CD14-positive monocyte (primary cell): ENCODE results near the gene RANBP3. TPM values are rescaled to one million over a fixed set of nuclear protein-coding genes. Genes with fewer than 3 reads are reported as not detected.

Experiments used
- DNase-seq, 3 donors: peaks; one replicate each; pipeline ENCODE4 v3.0.0-alpha.2; 2011 to 2022
- H2AFZ ChIP-seq: 2 replicates; pipeline ENCODE4 v1.6.0; 2012; ENCODE audit warnings: mild to moderate bottlenecking, low read depth, low read length, inconsistent platforms; ENCODE audit not compliant: insufficient read depth, poor library complexity, severe bottlenecking
- H3K27ac ChIP-seq, 2 donors: 1 replicate in 1 of 2; 2 replicates in 1 of 2; pipeline ENCODE4 v1.5.1; 2012 to 2013; ENCODE audit warnings: low read length in 2 of 2, control low read depth in 1 of 2, inconsistent platforms in 1 of 2, low read depth in 1 of 2, mild to moderate bottlenecking in 1 of 2
- H3K27me3 ChIP-seq, 2 donors: one replicate each; pipeline versions ENCODE4 v1.6.0 to v1.6.1; 2011 to 2013; ENCODE audit warnings: low read length in 2 of 2; ENCODE audit not compliant: control insufficient read depth in 2 of 2, insufficient read depth in 2 of 2
- H3K36me3 ChIP-seq, 2 donors: replicated peaks in 1 of 2; 1 replicate in 1 of 2; 2 replicates in 1 of 2; pipeline versions ENCODE4 v1.5.1 to v1.6.1; 2012 to 2013; ENCODE audit warnings: low read length in 2 of 2, control low read depth in 1 of 2, inconsistent platforms in 1 of 2, mild to moderate bottlenecking in 1 of 2; ENCODE audit not compliant: insufficient read depth in 2 of 2, control insufficient read depth in 1 of 2
- H3K4me1 ChIP-seq, 2 donors: 1 replicate in 1 of 2; 2 replicates in 1 of 2; pipeline versions ENCODE4 v1.5.1 to v1.6.1; 2012 to 2013; ENCODE audit warnings: low read length in 2 of 2, control low read depth in 1 of 2, inconsistent platforms in 1 of 2, mild to moderate bottlenecking in 1 of 2, moderate library complexity in 1 of 2; ENCODE audit not compliant: insufficient read depth in 2 of 2, control insufficient read depth in 1 of 2
- H3K4me2 ChIP-seq: replicated peaks from 2 replicates; pipeline ENCODE3; 2012; ENCODE audit warnings: low read length, moderate library complexity, mild to moderate bottlenecking; ENCODE audit not compliant: poor library complexity, severe bottlenecking; ENCODE audit errors: extremely low read depth
- H3K4me3 ChIP-seq, 3 experiments: fragments of 200-600 bp in 1 of 3; sonication (generic) in 1 of 3; replicated peaks in 1 of 3; 1 replicate in 2 of 3; 2 replicates in 1 of 3; pipeline ENCODE4 v1.5.1; 2011 to 2013; ENCODE audit warnings: low read length in 3 of 3, mild to moderate bottlenecking in 3 of 3, control low read depth in 2 of 3, low read depth in 2 of 3, inconsistent platforms in 1 of 3, moderate library complexity in 1 of 3
- H3K79me2 ChIP-seq: 2 replicates; pipeline ENCODE4 v1.6.0; 2012; ENCODE audit warnings: mild to moderate bottlenecking, control low read depth, inconsistent platforms, low read length, moderate library complexity; ENCODE audit not compliant: insufficient read depth
- H3K9ac ChIP-seq: 2 replicates; pipeline ENCODE4 v1.6.0; 2017; ENCODE audit warnings: low read length, mild to moderate bottlenecking; ENCODE audit not compliant: insufficient read depth, poor library complexity, severe bottlenecking
- H3K9me3 ChIP-seq, 2 donors: replicated peaks in 1 of 2; 1 replicate in 1 of 2; 2 replicates in 1 of 2; pipeline versions ENCODE4 v1.5.1 to v1.6.1; 2012 to 2013; ENCODE audit warnings: low read length in 2 of 2, control low read depth in 1 of 2; ENCODE audit not compliant: control insufficient read depth in 1 of 2, insufficient read depth in 1 of 2
- H4K20me1 ChIP-seq: 2 replicates; pipeline ENCODE4 v1.6.0; 2012; ENCODE audit warnings: mild to moderate bottlenecking, low read length, control low read depth, moderate library complexity; ENCODE audit not compliant: insufficient read depth
- H3K27ac Mint-ChIP-seq, 7 donors: one replicate each; pipeline ENCODE4 v1.8.0; 2020; ENCODE audit warnings: mild to moderate bottlenecking in 7 of 7, mixed read lengths in 7 of 7, moderate library complexity in 6 of 7, inconsistent platforms in 2 of 7
- H3K27me3 Mint-ChIP-seq, 3 donors: one replicate each; pipeline ENCODE4 v1.8.0; 2021 to 2022; ENCODE audit warnings: low read depth in 3 of 3, mild to moderate bottlenecking in 3 of 3, mixed read lengths in 3 of 3, moderate library complexity in 3 of 3, inconsistent platforms in 1 of 3
- H3K36me3 Mint-ChIP-seq, 2 donors: one replicate each; pipeline ENCODE4 v1.8.0; 2020; ENCODE audit warnings: mixed read lengths in 2 of 2, inconsistent platforms in 1 of 2, mild to moderate bottlenecking in 1 of 2
- H3K4me1 Mint-ChIP-seq: one replicate; pipeline ENCODE4 v1.8.0; 2020; ENCODE audit warnings: mild to moderate bottlenecking, mixed read lengths
- H3K4me3 Mint-ChIP-seq, 2 donors: one replicate each; pipeline ENCODE4 v1.8.0; 2020; ENCODE audit warnings: mild to moderate bottlenecking in 2 of 2, mixed read lengths in 2 of 2, moderate library complexity in 1 of 2
- H3K9me3 Mint-ChIP-seq, 7 donors: one replicate each; pipeline ENCODE4 v1.8.0; 2020 to 2022; ENCODE audit warnings: mixed read lengths in 7 of 7, mild to moderate bottlenecking in 6 of 7, moderate library complexity in 6 of 7, inconsistent platforms in 2 of 7
- CTCF ChIP-seq: fragments of 200-600 bp; IDR thresholded peaks from one replicate; pipeline ENCODE4 v1.8.0; 2022; ENCODE audit warnings: antibody characterized with exemption, mild to moderate bottlenecking
- WGBS: methylation state at CpG from one replicate; pipeline ENCODE4 v1.1.5; 2013; ENCODE audit warnings: missing lambda C conversion rate; ENCODE audit not compliant: insufficient coverage; 5-methylcytosine and 5-hydroxymethylcytosine counted together
- intact Hi-C, 2 donors: fragments of 100-400 bp; cut with micrococcal nuclease; formaldehyde crosslinking; loops; one replicate each; pipeline versions ENCODE4 v1.15.0 to v1.15.1; 2023
- polyA plus RNA-seq, 3 donors: library from polyadenylated mRNA; depleted of rRNA in 1 of 3; unstranded in 2 of 3; stranded (reverse) in 1 of 3; fragments of 300-500 nt in 2 of 3; fragments of >200 nt in 1 of 3; fragmentation: Illumina TruSeq in 2 of 3; gene quantifications; 1 replicate in 2 of 3; 2 replicates in 1 of 3; pipeline ENCODE4 v1.2.3, GENCODE V29; 2012 to 2021

The RANBP3 gene
- polyA plus RNA-seq, 3 donors, result 4.5 to 49.5 (median 8.1) TPM

GRCh38 chr19:6020972-6021805, 43.2 kb upstream of the RANBP3 start:
- Histone ChIP-seq H3K4me1 (no peaks in the 10 kb centered on the region), H3K79me2 (no peaks in the 10 kb centered on the region), H3K36me3 (peaks cover 0 to 4% of the 10 kb centered on the region in 2 donors), H2AFZ (no peak overlapping the region), H3K9ac (no peak overlapping the region), H3K27ac (no peak overlapping the region), H4K20me1 (no peaks in the 10 kb centered on the region), H3K9me3 (no peaks in the 10 kb centered on the region), H3K4me2 (no peak overlapping the region), H3K4me3 (no peak overlapping the region), H3K27me3 (no peaks in the 10 kb centered on the region)
- H3K36me3 Mint-ChIP-seq, result peaks cover 3 to 24% of the 10 kb centered on the region in 2 donors
- peaks cover 5% of the 10 kb centered on the region for H3K4me1 Mint-ChIP-seq
- no peak overlapping the region for H3K4me3 Mint-ChIP-seq
- peaks cover 0 to 3% (median 0%) of the 10 kb centered on the region in 3 donors for H3K27me3 Mint-ChIP-seq
- no peak for TF ChIP-seq CTCF
- peak overlapping the region in 1 of 7 donors; percentile 33 for H3K27ac Mint-ChIP-seq
- intact Hi-C loops, result loop anchor here (5.0 to 10.0 kb wide), 3 partner anchors 34 to 219 kb away; partner anchors contain the start of gene NRTN (in 1 of the 2)
- H3K9me3 Mint-ChIP-seq, result no peaks in the 10 kb centered on the region
- WGBS, result 96% methylated on average over 15 of the region's 22 CpGs
- DNase-seq, result no peak

GRCh38 chr19:6020166-6020882, 42.4 kb upstream of the RANBP3 start:
- 71% methylated on average over 16 of the region's 20 CpGs for WGBS
- Mint-ChIP-seq H3K4me3 (no peak overlapping the region), H3K9me3 (no peaks in the 10 kb centered on the region)

More at GRCh38 chr19:6020166-6020882, 42.4 kb upstream of the RANBP3 start:
- Histone ChIP-seq H3K9me3 (no peaks in the 10 kb centered on the region), H4K20me1 (no peaks in the 10 kb centered on the region), H3K4me1 (no peaks in the 10 kb centered on the region), H3K27me3 (no peaks in the 10 kb centered on the region), H3K4me2 (no peak overlapping the region), H3K9ac (no peak overlapping the region), H3K27ac (no peak overlapping the region), H3K79me2 (no peaks in the 10 kb centered on the region), H3K36me3 (peaks cover 0 to 3% of the 10 kb centered on the region in 2 donors), H3K4me3 (no peak overlapping the region), H2AFZ (no peak overlapping the region)
- Mint-ChIP-seq H3K4me1 (peaks cover 5% of the 10 kb centered on the region), H3K36me3 (peaks cover 0 to 25% of the 10 kb centered on the region in 2 donors), H3K27me3 (peaks cover 0 to 3% (median 0%) of the 10 kb centered on the region in 3 donors), H3K27ac (no peak overlapping the region)
- no peak for TF ChIP-seq CTCF
- intact Hi-C loops, result loop anchor here (5.0 to 10.0 kb wide), 3 partner anchors 33 to 218 kb away; partner anchors contain the start of gene NRTN (in 1 of the 2)
- no peak for DNase-seq
